ENCODE data around the gene CCDC91.
A peak's percentile ranks its signal among the peaks of the same experiment; 100 is the strongest.

GRCh38 chr12:28190321-28191050 lies at the start of gene CCDC91:
- TF ChIP-seq POLR2A (IDR thresholded peaks at IDR 0.05), result peak; percentile 79
- TF ChIP-seq CTCF (IDR thresholded peaks at IDR 0.05), result no peak
